ENCODE data around the gene CDY2B.
"Not testable (repeated sequence)": the region's sequence is repeated elsewhere in the genome, so short reads cannot be mapped to it uniquely, and the experiment has no call there.

The CDY2B gene

GRCh38 chrY:17880120-17880519 is at the start of gene CDY2B:
CDY2B (minus strand) TSS chrY:17880220; CDS start chrY:17879892, 328 bp downstream.
- not testable (repeated sequence) for DNase-seq (ENCODE audit: low spot score)

- not testable (repeated sequence) for DNase-seq (ENCODE audit: low spot score)
These were observed 28.0 kb upstream of the CDY2B start for GRCh38 chrY:17908009-17908408.

- not testable (repeated sequence) for DNase-seq (ENCODE audit: low spot score)
These were observed 27.3 kb upstream of the CDY2B start for GRCh38 chrY:17907351-17907750.

GRCh38 chrY:17881697-17882096 is 1.7 kb upstream of the CDY2B start:
- not testable (repeated sequence) for DNase-seq (ENCODE audit: low spot score)

- DNase-seq (ENCODE audit: low spot score) = not testable (repeated sequence)
These were observed 3.3 kb downstream of the CDY2B start for GRCh38 chrY:17876767-17877166.

GRCh38 chrY:17875401-17875800 is 4.6 kb downstream of the CDY2B start:
- not testable (repeated sequence) for DNase-seq (ENCODE audit: low spot score)

GRCh38 chrY:17871194-17871903 is 8.7 kb downstream of the CDY2B start:
- DNase-seq (ENCODE audit: low spot score) = not testable (repeated sequence)

GRCh38 chrY:17870737-17871136 is 9.3 kb downstream of the CDY2B start:
- not testable (repeated sequence) for DNase-seq (ENCODE audit: low spot score)

- not testable (repeated sequence) for DNase-seq (ENCODE audit: low spot score)
These were observed 12.2 kb downstream of the CDY2B start for GRCh38 chrY:17867850-17868249.

- DNase-seq (ENCODE audit: low spot score) = not testable (repeated sequence)
These were observed 19.4 kb downstream of the CDY2B start for GRCh38 chrY:17860634-17861033.

- DNase-seq (ENCODE audit: low spot score) = not testable (repeated sequence)
These were observed 22.8 kb downstream of the CDY2B start for GRCh38 chrY:17856963-17857848.

GRCh38 chrY:17856508-17856907 is 23.5 kb downstream of the CDY2B start:
- DNase-seq (ENCODE audit: low spot score) = not testable (repeated sequence)

- not testable (repeated sequence) for DNase-seq (ENCODE audit: low spot score)
These were observed 30.9 kb downstream of the CDY2B start for GRCh38 chrY:17849131-17849530.

- not testable (repeated sequence) for DNase-seq (ENCODE audit: low spot score)
These were observed 47.9 kb downstream of the CDY2B start for GRCh38 chrY:17832149-17832548.
